HEK293 (cell line): ENCODE measurements around the gene DNMT3A.

Source experiments
- CTCF ChIA-PET: fragments of 350-600 bp; formaldehyde crosslinking; extraction: SDS; loops from one replicate; lab custom pipeline; 2021; ENCODE audit warnings: antibody characterized with exemption; lab: Yijun Ruan, JAX
- POLR2A ChIA-PET: fragments of 300-600 bp; formaldehyde crosslinking; extraction: SDS; loops from one replicate; lab custom pipeline; 2020; ENCODE audit warnings: antibody characterized with exemption, inconsistent platforms; lab: Yijun Ruan, JAX
- H3K27ac ChIP-seq: fragments of 200-500 bp; sonication (Bioruptor generic); 2 replicates; pipeline ENCODE4 v1.5.1; 2014; ENCODE audit warnings: low read depth, low read length, control low read depth, inconsistent platforms; ENCODE audit errors: extremely low read depth
- H3K36me3 ChIP-seq, 2 experiments: fragments of 200-500 bp in 1 of 2; sonication (Bioruptor generic) in 1 of 2; 1 replicate in 1 of 2; 2 replicates in 1 of 2; pipeline ENCODE4 v1.5.1; 2014 to 2017; ENCODE audit warnings: inconsistent platforms in 2 of 2, low read length in 2 of 2; ENCODE audit not compliant: control insufficient read depth in 2 of 2, insufficient read depth in 1 of 2
- H3K4me1 ChIP-seq: fragments of 200-500 bp; sonication (Bioruptor generic); 2 replicates; pipeline ENCODE4 v1.5.1; 2014; ENCODE audit warnings: mild to moderate bottlenecking, low read length, inconsistent platforms; ENCODE audit not compliant: control insufficient read depth, insufficient read depth
- H3K4me3 ChIP-seq: 2 replicates; pipeline ENCODE4 v1.5.1; 2011; ENCODE audit warnings: low read depth, mild to moderate bottlenecking, control low read depth, low read length, moderate library complexity
- H3K9me3 ChIP-seq: fragments of 200-500 bp; sonication (Bioruptor generic); 2 replicates; pipeline ENCODE4 v1.5.1; 2014; ENCODE audit warnings: low read depth, low read length, inconsistent platforms; ENCODE audit not compliant: control insufficient read depth, insufficient read depth
- BCL11A ChIP-seq: fragments of 450-650 bp; formaldehyde crosslinking; IDR thresholded peaks from 2 replicates; pipeline ENCODE4 v1.5.1; 2016; ENCODE audit warnings: low read depth, missing biosample characterization, missing genetic modification characterization
- GLI4 ChIP-seq: fragments of 450-650 bp; formaldehyde crosslinking; IDR thresholded peaks from 2 replicates; pipeline ENCODE4 v1.5.1; 2016; ENCODE audit warnings: missing biosample characterization, missing genetic modification characterization
- KLF9 ChIP-seq: fragments of 450-650 bp; formaldehyde crosslinking; IDR thresholded peaks from 2 replicates; pipeline ENCODE4 v1.5.1; 2016; ENCODE audit warnings: missing biosample characterization, missing genetic modification characterization, low read depth
- SP7 ChIP-seq: fragments of 450-650 bp; formaldehyde crosslinking; IDR thresholded peaks from 2 replicates; pipeline ENCODE4 v1.5.1; 2016; ENCODE audit warnings: missing biosample characterization, missing genetic modification characterization
- ZBTB1 ChIP-seq: fragments of 450-650 bp; formaldehyde crosslinking; IDR thresholded peaks from 2 replicates; pipeline ENCODE4 v1.5.1; 2016; ENCODE audit warnings: missing biosample characterization, missing genetic modification characterization
- ZBTB20 ChIP-seq: fragments of 450-650 bp; formaldehyde crosslinking; IDR thresholded peaks from 2 replicates; pipeline ENCODE4 v1.5.1; 2016; ENCODE audit warnings: missing biosample characterization, missing genetic modification characterization
- ZNF121 ChIP-seq: fragments of 450-650 bp; formaldehyde crosslinking; IDR thresholded peaks from 2 replicates; pipeline ENCODE4 v1.5.1; 2016; ENCODE audit warnings: missing biosample characterization, missing genetic modification characterization
- ZNF146 ChIP-seq: fragments of 450-650 bp; formaldehyde crosslinking; IDR thresholded peaks from 2 replicates; pipeline ENCODE4 v1.5.1; 2016; ENCODE audit warnings: missing biosample characterization, missing genetic modification characterization
- ZNF202 ChIP-seq: fragments of 450-650 bp; formaldehyde crosslinking; IDR thresholded peaks from 2 replicates; pipeline ENCODE4 v1.5.1; 2016; ENCODE audit warnings: missing biosample characterization, missing genetic modification characterization, borderline replicate concordance
- ZNF214 ChIP-seq: fragments of 450-650 bp; formaldehyde crosslinking; IDR thresholded peaks from 2 replicates; pipeline ENCODE4 v1.5.1; 2017; ENCODE audit warnings: missing biosample characterization, mild to moderate bottlenecking, missing genetic modification characterization, borderline replicate concordance
- ZNF292 ChIP-seq: fragments of 450-650 bp; formaldehyde crosslinking; IDR thresholded peaks from 2 replicates; pipeline ENCODE4 v1.5.1; 2016; ENCODE audit warnings: low read depth, missing biosample characterization, missing genetic modification characterization, borderline replicate concordance
- ZNF302 ChIP-seq: fragments of 450-650 bp; formaldehyde crosslinking; IDR thresholded peaks from 2 replicates; pipeline ENCODE4 v1.5.1; 2016; ENCODE audit warnings: missing biosample characterization, missing genetic modification characterization, low read depth
- ZNF404 ChIP-seq: fragments of 450-650 bp; formaldehyde crosslinking; IDR thresholded peaks from 2 replicates; pipeline ENCODE4 v1.5.1; 2017; ENCODE audit warnings: missing biosample characterization, missing genetic modification characterization
- ZNF426 ChIP-seq: fragments of 450-650 bp; formaldehyde crosslinking; IDR thresholded peaks from 2 replicates; pipeline ENCODE4 v1.5.1; 2017; ENCODE audit warnings: missing biosample characterization, missing genetic modification characterization, mild to moderate bottlenecking, inconsistent platforms, moderate library complexity
- ZNF510 ChIP-seq: fragments of 450-650 bp; formaldehyde crosslinking; IDR thresholded peaks from 2 replicates; pipeline ENCODE4 v1.5.1; 2018; ENCODE audit warnings: mild to moderate bottlenecking, missing genetic modification characterization, missing biosample characterization; ENCODE audit not compliant: insufficient replicate concordance
- ZNF514 ChIP-seq: fragments of 450-650 bp; formaldehyde crosslinking; IDR thresholded peaks from 2 replicates; pipeline ENCODE4 v1.5.1; 2016; ENCODE audit warnings: missing biosample characterization, missing genetic modification characterization
- ZNF555 ChIP-seq: fragments of 450-650 bp; formaldehyde crosslinking; conservative IDR thresholded peaks from 2 replicates; pipeline ENCODE4 v1.5.1; 2017; ENCODE audit warnings: missing biosample characterization, mild to moderate bottlenecking, missing genetic modification characterization, inconsistent platforms
- ZNF558 ChIP-seq: fragments of 450-650 bp; formaldehyde crosslinking; IDR thresholded peaks from 2 replicates; pipeline ENCODE4 v1.5.1; 2016; ENCODE audit warnings: missing biosample characterization, missing genetic modification characterization
- ZNF596 ChIP-seq: fragments of 450-650 bp; IDR thresholded peaks from 2 replicates; pipeline ENCODE4 v1.5.0; 2018; ENCODE audit warnings: missing biosample characterization, mild to moderate bottlenecking, missing genetic modification characterization, moderate library complexity
- ZNF692 ChIP-seq: fragments of 450-650 bp; formaldehyde crosslinking; IDR thresholded peaks from 2 replicates; pipeline ENCODE4 v1.5.1; 2016; ENCODE audit warnings: missing biosample characterization, missing genetic modification characterization
- ZNF768 ChIP-seq: fragments of 450-650 bp; formaldehyde crosslinking; IDR thresholded peaks from 2 replicates; pipeline ENCODE4 v1.5.1; 2018; ENCODE audit warnings: missing biosample characterization, mild to moderate bottlenecking, missing genetic modification characterization
- ZNF777 ChIP-seq: fragments of 450-650 bp; formaldehyde crosslinking; IDR thresholded peaks from 2 replicates; pipeline ENCODE4 v1.5.1; 2017; ENCODE audit warnings: missing biosample characterization, missing genetic modification characterization, borderline replicate concordance
- ZNF843 ChIP-seq: fragments of 450-650 bp; formaldehyde crosslinking; IDR thresholded peaks from 2 replicates; pipeline ENCODE4 v1.5.1; 2016; ENCODE audit warnings: missing biosample characterization, missing genetic modification characterization
- ZSCAN16 ChIP-seq: fragments of 450-650 bp; formaldehyde crosslinking; IDR thresholded peaks from 2 replicates; pipeline ENCODE4 v1.5.1; 2016; ENCODE audit warnings: missing biosample characterization, missing genetic modification characterization
- TF ChIP-seq, protein P1 (sequence below): fragments of 450-650 bp; formaldehyde crosslinking; IDR thresholded peaks from 2 replicates; pipeline ENCODE4 v1.5.1; 2016; ENCODE audit warnings: missing biosample characterization, missing genetic modification characterization
- TF ChIP-seq, protein P2 (sequence below): fragments of 450-650 bp; formaldehyde crosslinking; IDR thresholded peaks from 2 replicates; pipeline ENCODE4 v1.5.1; 2017; ENCODE audit warnings: missing biosample characterization, missing genetic modification characterization
- TF ChIP-seq, protein P3 (sequence below): fragments of 450-650 bp; formaldehyde crosslinking; IDR thresholded peaks from 2 replicates; pipeline ENCODE4 v1.5.1; 2016; ENCODE audit warnings: missing biosample characterization, missing genetic modification characterization, low read depth

Gene DNMT3A

GRCh38 chr2:25330273-25330672, 11.5 kb downstream of the DNMT3A start:
- TF ChIP-seq ZNF426 (tag by site-specific recombination) (no peak), ZNF843 (no peak), ZNF596 (no peak), ZNF146 (tag by site-specific recombination) (no peak), ZNF555 (tag by site-specific recombination) (no peak), KLF9 (no peak), ZNF292 (tag by site-specific recombination) (no peak), ZNF510 (tag by site-specific recombination) (no peak), ZNF214 (tag by site-specific recombination) (no peak), ZNF692 (tag by site-specific recombination) (no peak), ZNF121 (tag by site-specific recombination) (no peak), ZNF302 (tag by site-specific recombination) (no peak), SP7 (no peak)
- TF ChIP-seq, protein P1, sequence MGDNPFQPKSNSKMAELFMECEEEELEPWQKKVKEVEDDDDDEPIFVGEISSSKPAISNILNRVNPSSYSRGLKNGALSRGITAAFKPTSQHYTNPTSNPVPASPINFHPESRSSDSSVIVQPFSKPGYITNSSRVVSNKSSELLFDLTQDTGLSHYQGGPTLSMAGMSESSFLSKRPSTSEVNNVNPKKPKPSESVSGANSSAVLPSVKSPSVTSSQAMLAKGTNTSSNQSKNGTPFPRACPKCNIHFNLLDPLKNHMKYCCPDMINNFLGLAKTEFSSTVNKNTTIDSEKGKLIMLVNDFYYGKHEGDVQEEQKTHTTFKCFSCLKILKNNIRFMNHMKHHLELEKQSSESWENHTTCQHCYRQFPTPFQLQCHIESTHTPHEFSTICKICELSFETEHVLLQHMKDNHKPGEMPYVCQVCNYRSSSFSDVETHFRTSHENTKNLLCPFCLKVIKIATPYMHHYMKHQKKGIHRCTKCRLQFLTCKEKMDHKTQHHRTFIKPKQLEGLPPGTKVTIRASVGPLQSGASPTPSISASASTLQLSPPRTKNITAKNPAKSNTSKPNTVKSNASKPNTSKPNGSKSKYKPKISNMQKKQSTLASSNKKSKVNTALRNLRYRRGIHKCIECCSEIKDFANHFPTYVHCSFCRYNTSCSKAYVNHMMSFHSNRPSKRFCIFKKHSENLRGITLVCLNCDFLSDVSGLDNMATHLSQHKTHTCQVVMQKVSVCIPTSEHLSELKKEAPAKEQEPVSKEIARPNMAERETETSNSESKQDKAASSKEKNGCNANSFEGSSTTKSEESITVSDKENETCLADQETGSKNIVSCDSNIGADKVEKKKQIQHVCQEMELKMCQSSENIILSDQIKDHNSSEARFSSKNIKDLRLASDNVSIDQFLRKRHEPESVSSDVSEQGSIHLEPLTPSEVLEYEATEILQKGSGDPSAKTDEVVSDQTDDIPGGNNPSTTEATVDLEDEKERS (tag by site-specific recombination): no peak
- no peak overlapping the region for H3K27ac ChIP-seq
- H3K4me1 ChIP-seq: peaks cover 8% of the 10 kb centered on the region; the same call in 1 of the 2 replicates
- H3K4me3 ChIP-seq: no peak overlapping the region
- ChIA-PET CTCF (interaction anchor here (0.7 to 0.9 kb wide), 2 partner anchors 46 to 244 kb away, joined by 4 to 5 read pairs; no protein-coding TSS in a partner anchor), POLR2A (no interaction called here)
- H3K36me3 ChIP-seq: peaks cover 0 to 9% of the 10 kb centered on the region in 2 experiments; a peak in 1 of 3 replicates
- H3K9me3 ChIP-seq: no peaks in the 10 kb centered on the region; the same call in 1 of the 2 replicates

- ChIA-PET CTCF (interaction anchor here (0.6 to 1.3 kb wide), 3 partner anchors 34 to 246 kb away, joined by 3 to 5 read pairs (median 5); no protein-coding TSS in a partner anchor), POLR2A (no interaction called here)
- Histone ChIP-seq H3K4me1 (no peaks in the 10 kb centered on the region), H3K27ac (no peak overlapping the region), H3K4me3 (no peak overlapping the region), H3K36me3 (peaks cover 0 to 9% of the 10 kb centered on the region in 2 experiments; a peak in 1 of 3 replicates), H3K9me3 (no peaks in the 10 kb centered on the region; the same call in 1 of the 2 replicates)
- TF ChIP-seq ZNF558 (tag by site-specific recombination) (no peak), ZNF202 (tag by site-specific recombination) (no peak), ZBTB1 (tag by site-specific recombination) (no peak), ZNF777 (tag by site-specific recombination) (no peak), BCL11A (tag by site-specific recombination) (no peak), ZBTB20 (no peak), GLI4 (tag by site-specific recombination) (no peak), ZNF404 (tag by site-specific recombination) (no peak), ZSCAN16 (no peak), ZNF514 (no peak), ZNF768 (tag by site-specific recombination) (no peak)
- TF ChIP-seq, protein P2, sequence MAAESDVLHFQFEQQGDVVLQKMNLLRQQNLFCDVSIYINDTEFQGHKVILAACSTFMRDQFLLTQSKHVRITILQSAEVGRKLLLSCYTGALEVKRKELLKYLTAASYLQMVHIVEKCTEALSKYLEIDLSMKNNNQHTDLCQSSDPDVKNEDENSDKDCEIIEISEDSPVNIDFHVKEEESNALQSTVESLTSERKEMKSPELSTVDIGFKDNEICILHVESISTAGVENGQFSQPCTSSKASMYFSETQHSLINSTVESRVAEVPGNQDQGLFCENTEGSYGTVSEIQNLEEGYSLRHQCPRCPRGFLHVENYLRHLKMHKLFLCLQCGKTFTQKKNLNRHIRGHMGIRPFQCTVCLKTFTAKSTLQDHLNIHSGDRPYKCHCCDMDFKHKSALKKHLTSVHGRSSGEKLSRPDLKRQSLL (tag by site-specific recombination): no peak
- TF ChIP-seq, protein P3, sequence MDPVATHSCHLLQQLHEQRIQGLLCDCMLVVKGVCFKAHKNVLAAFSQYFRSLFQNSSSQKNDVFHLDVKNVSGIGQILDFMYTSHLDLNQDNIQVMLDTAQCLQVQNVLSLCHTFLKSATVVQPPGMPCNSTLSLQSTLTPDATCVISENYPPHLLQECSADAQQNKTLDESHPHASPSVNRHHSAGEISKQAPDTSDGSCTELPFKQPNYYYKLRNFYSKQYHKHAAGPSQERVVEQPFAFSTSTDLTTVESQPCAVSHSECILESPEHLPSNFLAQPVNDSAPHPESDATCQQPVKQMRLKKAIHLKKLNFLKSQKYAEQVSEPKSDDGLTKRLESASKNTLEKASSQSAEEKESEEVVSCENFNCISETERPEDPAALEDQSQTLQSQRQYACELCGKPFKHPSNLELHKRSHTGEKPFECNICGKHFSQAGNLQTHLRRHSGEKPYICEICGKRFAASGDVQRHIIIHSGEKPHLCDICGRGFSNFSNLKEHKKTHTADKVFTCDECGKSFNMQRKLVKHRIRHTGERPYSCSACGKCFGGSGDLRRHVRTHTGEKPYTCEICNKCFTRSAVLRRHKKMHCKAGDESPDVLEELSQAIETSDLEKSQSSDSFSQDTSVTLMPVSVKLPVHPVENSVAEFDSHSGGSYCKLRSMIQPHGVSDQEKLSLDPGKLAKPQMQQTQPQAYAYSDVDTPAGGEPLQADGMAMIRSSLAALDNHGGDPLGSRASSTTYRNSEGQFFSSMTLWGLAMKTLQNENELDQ (tag by site-specific recombination): no peak
Measured at GRCh38 chr2:25328152-25329085, 13.3 kb downstream of the DNMT3A start.
